Measurements from ENCODE around the gene GDPD4.

The GDPD4 gene

GRCh38 chr11:77289737-77290136 is 11.7 kb downstream of the GDPD4 start:
- Histone ChIP-seq H3K9me3 (ENCODE audit: control insufficient read depth, insufficient read depth, low read depth, low read length) (no peaks in the 10 kb centered on the region), H3K36me3 (ENCODE audit: control insufficient read depth in 2 of 2, insufficient read depth in 1 of 2, low read length in 2 of 2) (no peaks in the 10 kb centered on the region), H3K4me1 (ENCODE audit: control insufficient read depth, insufficient read depth, low read length) (no peaks in the 10 kb centered on the region), H3K27ac (ENCODE audit: extremely low read depth, low read depth, low read length) (no peak overlapping the region), H3K4me3 (ENCODE audit: low read depth, low read length) (no peak overlapping the region)
- POLR2A ChIA-PET: no interaction called here
- CTCF ChIA-PET: interaction anchor here (0.7 kb wide), 1 partner anchor 259 kb away, joined by 3 read pairs; no protein-coding TSS in a partner anchor
- TF ChIP-seq KLF9 (tag by site-specific recombination; IDR thresholded peaks at IDR 0.05; ENCODE audit: low read depth) (no peak), ZBTB8A (tag by site-specific recombination; IDR thresholded peaks at IDR 0.05) (no peak)

GRCh38 chr11:77287615-77288273 is 13.7 kb downstream of the GDPD4 start:
- ChIA-PET CTCF (interaction anchor here (0.6 kb wide), 1 partner anchor 82 kb away, joined by 3 read pairs; no protein-coding TSS in a partner anchor), POLR2A (no interaction called here)
- no peak overlapping the region for H3K27ac ChIP-seq (ENCODE audit: extremely low read depth, low read depth, low read length)
- no peak overlapping the region for H3K4me3 ChIP-seq (ENCODE audit: low read depth, low read length)
- TF ChIP-seq ZNF112 (tag by site-specific recombination; IDR thresholded peaks at IDR 0.05) (no peak), ZNF624 (tag by site-specific recombination; IDR thresholded peaks at IDR 0.05) (no peak), ZFP37 (tag by site-specific recombination; IDR thresholded peaks at IDR 0.05) (no peak), ZNF324 (tag by site-specific recombination; IDR thresholded peaks at IDR 0.05) (no peak), ZNF660 (tag by site-specific recombination; IDR thresholded peaks at IDR 0.05) (no peak), ZNF544 (tag by site-specific recombination; IDR thresholded peaks at IDR 0.05) (no peak)
- H3K9me3 ChIP-seq (ENCODE audit: control insufficient read depth, insufficient read depth, low read depth, low read length): no peaks in the 10 kb centered on the region
- H3K36me3 ChIP-seq (ENCODE audit: control insufficient read depth in 2 of 2, insufficient read depth in 1 of 2, low read length in 2 of 2): no peaks in the 10 kb centered on the region
- no peaks in the 10 kb centered on the region for H3K4me1 ChIP-seq (ENCODE audit: control insufficient read depth, insufficient read depth, low read length)

- Histone ChIP-seq H3K9me3 (ENCODE audit: control insufficient read depth, insufficient read depth, low read depth, low read length) (no peaks in the 10 kb centered on the region), H3K27ac (ENCODE audit: extremely low read depth, low read depth, low read length) (no peak overlapping the region), H3K36me3 (ENCODE audit: control insufficient read depth in 2 of 2, insufficient read depth in 1 of 2, low read length in 2 of 2) (no peaks in the 10 kb centered on the region), H3K4me3 (ENCODE audit: low read depth, low read length) (no peak overlapping the region), H3K4me1 (ENCODE audit: control insufficient read depth, insufficient read depth, low read length) (no peaks in the 10 kb centered on the region)
- ChIA-PET POLR2A (no interaction called here), CTCF (interaction anchor here (0.6 to 1.4 kb wide), 2 partner anchors 82 to 261 kb away, joined by 3 to 5 read pairs; no protein-coding TSS in a partner anchor)
- TF ChIP-seq ZNF670 (tag by site-specific recombination; IDR thresholded peaks at IDR 0.05; ENCODE audit: low read depth) (no peak), TSHZ1 (tag by site-specific recombination; IDR thresholded peaks at IDR 0.05; ENCODE audit: borderline replicate concordance) (no peak), ZBTB11 (tag by site-specific recombination; conservative IDR thresholded peaks at IDR 0.05; ENCODE audit: low read depth) (no peak), ZNF530 (tag by site-specific recombination; IDR thresholded peaks at IDR 0.05; ENCODE audit: low read depth) (no peak), ZNF513 (tag by site-specific recombination; IDR thresholded peaks at IDR 0.05) (no peak), ZNF626 (tag by site-specific recombination; IDR thresholded peaks at IDR 0.05) (no peak), ZNF341 (tag by site-specific recombination; IDR thresholded peaks at IDR 0.05; ENCODE audit: low read depth) (no peak), ZSCAN5A (tag by site-specific recombination; IDR thresholded peaks at IDR 0.05) (no peak), ZNF561 (tag by site-specific recombination; IDR thresholded peaks at IDR 0.05; ENCODE audit: borderline replicate concordance) (no peak), ZNF184 (tag by site-specific recombination; IDR thresholded peaks at IDR 0.05) (no peak), CTCF (tag by site-specific recombination; IDR thresholded peaks at IDR 0.05) (no peak), ZNF175 (tag by site-specific recombination; IDR thresholded peaks at IDR 0.05) (no peak)
These were observed 14.3 kb downstream of the GDPD4 start for GRCh38 chr11:77287136-77287535.

Measured in HEK293 (cell line).